ENCODE measurements around the gene CLSTN2. TPM values are rescaled to one million over a fixed set of nuclear protein-coding genes. Genes with fewer than 3 reads are reported as not detected.

CLSTN2 gene
- total and polyA plus RNA-seq, 2 of the 13 experiments (the other 11 are each of a cell fraction or from before 2014, with no cell fraction given): not detected

GRCh38 chr3:140288595-140288994 is 353.6 kb downstream of the CLSTN2 start:
- 5% methylated on average over 1 of the region's 1 CpG for WGBS (ENCODE audit: low lambda C conversion rate)
- CTCF ChIA-PET (ENCODE audit: low intra/inter-chr PET ratio, low total read pairs): no interaction called here
- BruUV-seq (replicated peaks): no TSS peak
- POLR2A ChIA-PET: no interaction called here
- FAIRE-seq: no peak
- H3K27me3 ChIP-seq (ENCODE audit: control insufficient read depth in 1 of 2, insufficient read depth in 2 of 2, low read length in 2 of 2): no peaks in the 10 kb centered on the region; a peak in 1 of 5 replicates
- H3K4me3 ChIP-seq (replicated peaks in 1 of 3; ENCODE audit: insufficient read depth in 1 of 3, low read depth in 2 of 3, low read length in 3 of 3): no peak overlapping the region
- H3K36me3 ChIP-seq (replicated peaks in 1 of 2; ENCODE audit: control insufficient read depth in 1 of 2, insufficient read depth in 2 of 2, low read length in 2 of 2): no peaks in the 10 kb centered on the region
- H3K4me1 ChIP-seq (ENCODE audit: insufficient read depth, low read length): no peaks in the 10 kb centered on the region
- H3K9me3 ChIP-seq (ENCODE audit: low read length): no peaks in the 10 kb centered on the region
- H3K27ac ChIP-seq (ENCODE audit: extremely low read length, insufficient read depth, low read length): no peak overlapping the region
- no peak overlapping the region for H3K4me2 ChIP-seq (ENCODE audit: low read depth, low read length)
- no peak overlapping the region for H3K9ac ChIP-seq (ENCODE audit: insufficient read depth, low read depth, low read length)
- no peak for DNase-seq (ENCODE audit: low spot score)
- intact Hi-C loops (cut with micrococcal nuclease; ENCODE audit: unreplicated experiment) (no loop called here), in situ Hi-C loops (cut with HindIII; ENCODE audit: extremely low pct_ligation_motif_present, low pct_unique_long_range_greater_than_20kb) (no loop called here)
- no peak overlapping the region for H2AFZ ChIP-seq (ENCODE audit: low read length)
- no peaks in the 10 kb centered on the region for H3K79me2 ChIP-seq (ENCODE audit: insufficient read depth, low read length)
- H4K20me1 ChIP-seq (ENCODE audit: insufficient read depth, low read length): no peaks in the 10 kb centered on the region
- no peak for ATAC-seq
- TF ChIP-seq ATRX (CRISPR knock-in tag; IDR thresholded peaks at IDR 0.05; ENCODE audit: borderline replicate concordance): no peak
- TF ChIP-seq GLMP (CRISPR knock-in tag; IDR thresholded peaks at IDR 0.05; ENCODE audit: borderline replicate concordance): no peak
- TF ChIP-seq TEF (CRISPR knock-in tag; IDR thresholded peaks at IDR 0.05): no peak
- no peak for TF ChIP-seq ATF6 (CRISPR knock-in tag; conservative IDR thresholded peaks at IDR 0.05)
- TF ChIP-seq PBX2 (CRISPR knock-in tag; IDR thresholded peaks at IDR 0.05): no peak
- no peak for TF ChIP-seq KAT7 (CRISPR knock-in tag; IDR thresholded peaks at IDR 0.05; ENCODE audit: borderline replicate concordance)
- no peak for TF ChIP-seq GATAD1 (CRISPR knock-in tag; IDR thresholded peaks at IDR 0.05)
- no peak for TF ChIP-seq ZNF567 (CRISPR knock-in tag; IDR thresholded peaks at IDR 0.05; ENCODE audit: borderline replicate concordance)
- no peak for TF ChIP-seq TFDP2 (CRISPR knock-in tag; IDR thresholded peaks at IDR 0.05)
- TF ChIP-seq ZFY (CRISPR knock-in tag; IDR thresholded peaks at IDR 0.05): no peak
- no peak for TF ChIP-seq ZHX1 (CRISPR knock-in tag; IDR thresholded peaks at IDR 0.05; ENCODE audit: low read depth)
- no peak for TF ChIP-seq RXRB (CRISPR knock-in tag; IDR thresholded peaks at IDR 0.05; ENCODE audit: borderline replicate concordance)
- TF ChIP-seq SCMH1 (CRISPR knock-in tag; IDR thresholded peaks at IDR 0.05; ENCODE audit: borderline replicate concordance): no peak
- no peak for TF ChIP-seq HMGA1 (CRISPR knock-in tag; conservative IDR thresholded peaks at IDR 0.05)
- TF ChIP-seq ZNF296 (CRISPR knock-in tag; conservative IDR thresholded peaks at IDR 0.05): no peak
- no peak for TF ChIP-seq SP4 (CRISPR knock-in tag; IDR thresholded peaks at IDR 0.05)
- TF ChIP-seq ZNF776 (CRISPR knock-in tag; IDR thresholded peaks at IDR 0.05): no peak
